ENCODE results near the gene CYTH3. TPM values are rescaled to one million over a fixed set of nuclear protein-coding genes. Genes with fewer than 3 reads are reported as not detected.

CYTH3 gene
- total and polyA plus RNA-seq, 11 donors: 11.1 to 49.7 (median 22.1) TPM

- WGBS, 4 donors: 88 to 94% (median 93%) methylated on average over 26 to 29 of the region's 29 CpGs
- intact Hi-C loops (cut with DNase I): loop anchor here in 1 of 10 donors (5.0 kb wide), 1 partner anchor 164 kb away; no protein-coding TSS in a partner anchor
- DNase-seq (no peak), ATAC-seq (no peak)
- Histone ChIP-seq H3K27ac (no peak overlapping the region), H3K4me1 (peaks cover 3 to 44% (median 33%) of the 10 kb centered on the region in 12 donors), H3K4me3 (no peak overlapping the region), H3K27me3 (no peaks in the 10 kb centered on the region), H3K9me3 (no peaks in the 10 kb centered on the region), H3K36me3 (peaks cover 0 to 99% (median 79%) of the 10 kb centered on the region in 9 donors)
- TF ChIP-seq CTCF (IDR thresholded peaks at IDR 0.05) (no peak), POLR2A (IDR thresholded peaks at IDR 0.05) (no peak)
These were observed 113.9 kb downstream of the CYTH3 start for GRCh38 chr7:6158424-6159096.

DNA sequence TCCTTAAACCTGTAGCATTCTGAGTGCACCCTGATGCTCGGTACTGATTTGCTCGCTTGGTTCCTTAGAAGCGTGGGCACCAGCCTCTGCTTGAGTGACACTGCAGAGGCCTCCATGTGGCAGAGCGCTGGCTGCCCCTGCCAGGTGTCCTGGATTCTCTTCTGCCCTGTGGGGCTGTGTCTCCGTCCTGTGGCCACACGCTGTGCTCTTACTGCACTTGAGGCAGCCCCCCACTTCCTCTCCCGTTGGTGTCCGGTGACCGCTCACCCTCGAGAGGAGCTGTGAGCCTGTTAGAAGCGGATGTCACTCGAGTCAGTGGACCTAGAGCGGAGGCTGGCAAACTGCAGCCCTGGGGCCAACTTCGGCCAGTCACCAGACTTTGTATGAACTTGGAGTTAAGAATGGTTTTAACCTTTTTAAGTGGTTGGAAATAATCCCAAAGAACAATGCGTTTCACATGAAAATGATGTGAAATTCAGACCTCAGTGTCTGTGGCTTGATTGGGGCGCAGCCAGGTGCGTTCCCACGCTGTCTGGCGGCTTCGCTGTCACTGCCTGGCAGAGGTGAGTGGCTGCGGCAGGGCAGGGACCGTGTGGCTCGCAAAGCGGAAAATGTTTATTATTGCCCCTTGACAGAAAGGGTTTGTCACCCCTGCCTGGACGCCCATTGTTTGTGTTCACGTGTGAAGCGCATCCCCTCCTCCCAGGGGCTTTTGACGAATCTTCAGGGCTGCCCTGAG lies 114.6 kb downstream of the CYTH3 start:
- 90 to 94% (median 92%) methylated on average over 27 to 28 of the region's 28 CpGs for WGBS, 4 donors
- no peak for ATAC-seq
- no peak overlapping the region for H3K27ac ChIP-seq
- H3K4me3 ChIP-seq: no peak overlapping the region
- no peaks in the 10 kb centered on the region for H3K27me3 ChIP-seq
- DNase-seq: no peak
- no peak for TF ChIP-seq CTCF (IDR thresholded peaks at IDR 0.05)
- no peak for TF ChIP-seq POLR2A (IDR thresholded peaks at IDR 0.05)
- H3K4me1 ChIP-seq: peaks cover 3 to 37% (median 28%) of the 10 kb centered on the region in 12 donors
- intact Hi-C loops (cut with DNase I): loop anchor here in 1 of 10 donors (5.0 kb wide), 1 partner anchor 164 kb away; no protein-coding TSS in a partner anchor
- peaks cover 0 to 99% (median 79%) of the 10 kb centered on the region in 9 donors for H3K36me3 ChIP-seq
- no peaks in the 10 kb centered on the region for H3K9me3 ChIP-seq

DNA sequence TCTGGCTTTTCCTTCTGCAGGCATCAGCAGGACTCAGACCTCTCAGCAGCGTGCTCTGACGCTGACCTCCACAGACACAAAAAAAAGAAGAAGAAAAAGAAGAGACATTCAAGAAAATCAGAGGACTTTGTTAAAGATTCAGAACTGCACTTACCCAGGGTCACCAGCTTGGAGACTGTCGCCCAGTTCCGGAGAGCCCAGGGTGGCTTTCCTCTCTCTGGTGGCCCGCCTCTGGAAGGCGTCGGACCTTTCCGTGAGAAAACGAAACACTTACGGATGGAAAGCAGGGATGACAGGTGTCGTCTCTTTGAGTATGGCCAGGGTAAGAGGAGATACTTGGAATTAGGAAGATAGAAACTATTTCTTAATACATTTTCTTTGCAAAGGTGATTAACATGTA lies 115.7 kb downstream of the CYTH3 start:
- TF ChIP-seq POLR2A (IDR thresholded peaks at IDR 0.05): no peak
- no peak for TF ChIP-seq CTCF (IDR thresholded peaks at IDR 0.05)
- Histone ChIP-seq H3K4me3 (no peak overlapping the region), H3K9me3 (no peaks in the 10 kb centered on the region), H3K36me3 (peaks cover 0 to 99% (median 85%) of the 10 kb centered on the region in 9 donors), H3K4me1 (peaks cover 0 to 26% (median 18%) of the 10 kb centered on the region in 12 donors), H3K27me3 (no peaks in the 10 kb centered on the region), H3K27ac (no peak overlapping the region)
- intact Hi-C loops (cut with DNase I): loop anchor here in 1 of 10 donors (5.0 kb wide), 1 partner anchor 166 kb away; no protein-coding TSS in a partner anchor
- no peak for DNase-seq
- ATAC-seq: no peak
- 94 to 97% (median 95%) methylated on average over 11 of the region's 11 CpGs for WGBS, 4 donors

GRCh38 chr7:6155596-6155995 lies 116.8 kb downstream of the CYTH3 start:
- no peak overlapping the region for H3K4me3 ChIP-seq
- DNase-seq: no peak
- intact Hi-C loops (cut with DNase I): loop anchor here in 1 of 10 donors (5.0 kb wide), 1 partner anchor 167 kb away; no protein-coding TSS in a partner anchor
- H3K27ac ChIP-seq: no peak overlapping the region
- TF ChIP-seq CTCF (IDR thresholded peaks at IDR 0.05): no peak
- TF ChIP-seq POLR2A (IDR thresholded peaks at IDR 0.05): no peak
- no peaks in the 10 kb centered on the region for H3K9me3 ChIP-seq
- no peaks in the 10 kb centered on the region for H3K27me3 ChIP-seq
- peaks cover 5 to 99% (median 89%) of the 10 kb centered on the region in 9 donors for H3K36me3 ChIP-seq
- H3K4me1 ChIP-seq: peaks cover 0 to 15% (median 11%) of the 10 kb centered on the region in 12 donors
- ATAC-seq: no peak
- 95 to 97% (median 95%) methylated on average over 11 of the region's 11 CpGs for WGBS, 4 donors
